Panc1 (cell line): ENCODE data around the gene GSDMA. TPM values are rescaled to one million over a fixed set of nuclear protein-coding genes. Genes with fewer than 3 reads are reported as not detected.
A peak's percentile ranks its signal among the peaks of the same experiment; 100 is the strongest.

ENCODE experiments used
- ATAC-seq: fragments of 200-7000 bp; cut with Tn5 transposase; 2 replicates; pipeline ENCODE4 v1.9.1; 2020; ENCODE audit warnings: mild to moderate bottlenecking, moderate library complexity
- Bru-seq: library from RNA; stranded (reverse); fragments of 400-500 nt; gene quantifications from one replicate; lab custom pipeline; 2021; lab: Mats Ljungman, UMichigan
- BruChase-seq, 2 experiments: library from RNA; stranded (reverse); fragments of 400-500 nt; gene quantifications; one replicate each; lab custom pipeline; 2021; lab: Mats Ljungman, UMichigan
- BruUV-seq: library from RNA; stranded (reverse); fragments of 400-500 nt; replicated peaks from 2 replicates; lab custom pipeline; 2021; lab: Mats Ljungman, UMichigan
- CTCF ChIA-PET: fragments of 300-600 bp; sonication (Branson Sonifier 250); formaldehyde crosslinking; loops from one replicate; lab custom pipeline; 2022; ENCODE audit warnings: antibody characterized with exemption; lab: Charles Lee
- POLR2A ChIA-PET: fragments of 300-600 bp; sonication (Branson Sonifier 250); formaldehyde crosslinking; loops from one replicate; lab custom pipeline; 2022; ENCODE audit warnings: antibody characterized with exemption; lab: Charles Lee
- DNase-seq: peaks from one replicate; pipeline ENCODE4 v3.0.0-alpha.2; 2010; ENCODE audit warnings: low read depth, low spot score
- H3K27ac ChIP-seq: 2 replicates; pipeline ENCODE4 v1.5.1; 2011; ENCODE audit warnings: mild to moderate bottlenecking, low read length, inconsistent platforms
- H3K27me3 ChIP-seq: fragments of 200-500 bp; sonication (Bioruptor generic); 2 replicates; pipeline ENCODE4 v1.6.0; 2014; ENCODE audit warnings: low read length, inconsistent platforms; ENCODE audit not compliant: control insufficient read depth, insufficient read depth
- H3K36me3 ChIP-seq: fragments of 200-500 bp; sonication (Bioruptor generic); 2 replicates; pipeline ENCODE4 v1.5.1; 2014; ENCODE audit warnings: inconsistent platforms, mild to moderate bottlenecking, low read length, moderate library complexity; ENCODE audit not compliant: control insufficient read depth, insufficient read depth
- H3K4me1 ChIP-seq: 2 replicates; pipeline ENCODE4 v1.5.1; 2011; ENCODE audit warnings: inconsistent platforms, mild to moderate bottlenecking, low read length, moderate library complexity; ENCODE audit not compliant: control insufficient read depth, insufficient read depth
- H3K4me3 ChIP-seq, 2 experiments: 2 replicates each; pipeline ENCODE4 v1.5.1; 2011 to 2012; ENCODE audit warnings: low read depth in 2 of 2, low read length in 2 of 2, mild to moderate bottlenecking in 2 of 2, inconsistent platforms in 1 of 2, moderate library complexity in 1 of 2
- H3K9me3 ChIP-seq: fragments of 200-500 bp; sonication (Bioruptor generic); 2 replicates; pipeline ENCODE4 v1.5.1; 2014; ENCODE audit warnings: low read depth, mild to moderate bottlenecking, inconsistent platforms, low read length, moderate library complexity; ENCODE audit not compliant: control insufficient read depth, insufficient read depth
- CTCF ChIP-seq: fragments of 450-650 bp; IDR thresholded peaks from 2 replicates; pipeline ENCODE4 v1.5.1; 2017; ENCODE audit warnings: mild to moderate bottlenecking
- POLR2AphosphoS5 ChIP-seq: IDR thresholded peaks from 2 replicates; pipeline ENCODE4 v1.6.1; 2012; ENCODE audit warnings: mild to moderate bottlenecking, low read depth, low read length, moderate library complexity
- REST ChIP-seq, 2 experiments: IDR thresholded peaks; 2 replicates each; pipeline ENCODE4 v1.6.1; 2011 to 2012; ENCODE audit warnings: low read depth in 2 of 2, control low read depth in 1 of 2, low read length in 1 of 2, mild to moderate bottlenecking in 1 of 2, moderate library complexity in 1 of 2; ENCODE audit not compliant: insufficient read depth in 1 of 2
- SIN3A ChIP-seq: IDR thresholded peaks from 2 replicates; pipeline ENCODE4 v1.6.1; 2012; ENCODE audit warnings: low read depth, mild to moderate bottlenecking, low read length, moderate library complexity, borderline replicate concordance; ENCODE audit not compliant: insufficient read depth
- TCF7L2 ChIP-seq: IDR thresholded peaks from 2 replicates; pipeline ENCODE4 v1.6.1; 2011; ENCODE audit warnings: mild to moderate bottlenecking, low read depth, low read length, inconsistent platforms
- in situ Hi-C: cut with HindIII; loops from 2 replicates; pipeline ENCODE4 v1.10.0; 2016; ENCODE audit warnings: low sequenced_read_pairs, low pct_unique_long_range_greater_than_20kb
- intact Hi-C: fragments of 100-400 bp; cut with micrococcal nuclease; formaldehyde crosslinking; loops from one replicate; pipeline ENCODE4 v1.10.0; 2022; ENCODE audit not compliant: unreplicated experiment
- long read RNA-seq: library from polyadenylated mRNA; unstranded; transcript quantifications from one replicate; pipeline ENCODE4 v2.0.0, GENCODE V29; 2021; ENCODE audit not compliant: unreplicated experiment
- polyA plus RNA-seq: library from polyadenylated mRNA; unstranded; fragments of >200 nt; gene quantifications from one replicate; pipeline ENCODE4 v1.2.1, GENCODE V29; 2012; ENCODE audit warnings: missing spikeins; ENCODE audit not compliant: insufficient read length
- total RNA-seq: library from RNA; stranded (reverse); gene quantifications from one replicate; pipeline ENCODE4 v1.2.1, GENCODE V29; 2021; ENCODE audit not compliant: unreplicated experiment

GSDMA gene
- total RNA-seq (not detected), Bru-seq, nascent RNA (percentile 16 among the genes with signal in this experiment), BruChase-seq, experiment 1, labeled RNA remaining after a 2-hour chase (not detected), BruChase-seq, experiment 2, labeled RNA remaining after a 6-hour chase (not detected)
- polyA plus RNA-seq: not detected
- long read RNA-seq: 0 reads

DNA sequence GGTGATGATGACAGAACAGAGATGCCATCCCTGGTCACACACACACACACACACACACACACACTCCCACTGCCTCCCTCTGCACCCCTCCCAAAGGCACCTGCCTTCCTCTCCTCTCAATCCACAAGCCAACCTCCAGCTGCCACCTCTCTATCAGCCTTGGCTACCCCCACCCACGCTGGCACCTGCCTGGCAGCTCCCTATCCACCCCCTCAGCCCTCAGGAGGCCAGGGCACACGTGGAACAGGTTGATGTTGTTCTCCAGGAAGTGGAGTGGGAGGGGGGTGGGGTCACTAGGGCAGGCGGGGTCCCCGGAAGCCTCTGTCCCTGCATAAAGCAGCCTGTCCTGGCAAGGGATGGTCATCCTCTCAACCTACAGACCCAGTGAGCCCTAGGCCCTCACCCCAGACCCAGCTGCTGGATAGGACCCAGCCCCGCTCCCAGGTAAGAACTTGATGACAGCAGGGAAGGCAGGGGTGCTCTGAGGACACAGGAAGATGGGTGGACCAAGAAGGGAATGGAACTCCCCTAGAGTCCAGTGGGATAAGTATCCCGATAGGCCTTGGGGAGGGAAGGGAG lies at the start of gene GSDMA:
GSDMA (plus strand) TSS at position 363 of the 579 bp plus-strand sequence. CDS start 2,684 bp downstream, outside the sequence.
- ChIA-PET POLR2A (no interaction called here), CTCF (no interaction called here)
- TF ChIP-seq TCF7L2: no peak
- TF ChIP-seq SIN3A: no peak
- TF ChIP-seq POLR2AphosphoS5: no peak
- TF ChIP-seq REST (IDR thresholded peaks at IDR 0.05; ENCODE audit: insufficient read depth in 1 of 2, low read depth in 2 of 2, low read length in 1 of 2): no peak
- no peak for TF ChIP-seq CTCF
- no TSS peak for BruUV-seq
- H3K4me3 ChIP-seq: no peak within 1 kb of the TSS
- no peak for DNase-seq
- no peaks in the 10 kb centered on the region for H3K27me3 ChIP-seq
- in situ Hi-C loops (no loop called here), intact Hi-C loops (no loop called here)
- ATAC-seq: no peak
- H3K9me3 ChIP-seq: no peaks in the 10 kb centered on the region
- no peaks in the 10 kb centered on the region for H3K4me1 ChIP-seq
- H3K36me3 ChIP-seq: no peaks in the 10 kb centered on the region
- no peak within 1 kb of the TSS for H3K27ac ChIP-seq

DNA sequence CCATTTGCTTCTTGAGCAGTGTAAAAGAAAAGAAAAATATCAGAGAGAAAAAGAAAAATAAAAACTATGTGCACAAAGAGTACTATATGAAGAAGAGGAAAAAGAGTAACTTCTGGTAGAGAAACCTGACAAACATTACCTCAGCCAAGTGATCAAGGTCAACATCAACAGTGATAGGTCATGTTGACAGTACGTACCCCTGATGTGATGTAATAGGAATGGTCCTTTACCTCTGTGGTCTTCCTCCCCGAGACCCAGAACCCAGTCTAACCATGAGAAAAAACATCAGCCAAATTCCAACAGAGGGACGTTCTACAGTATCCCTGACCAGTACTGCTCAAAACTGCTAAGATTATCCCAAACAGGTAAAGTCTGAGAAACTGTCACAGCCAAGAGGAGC lies 48.8 kb upstream of the GSDMA start:
- DNase-seq (no peak), ATAC-seq (no peak)
- CTCF ChIA-PET: no interaction called here

More for the DNA sequence above, 48.8 kb upstream of the GSDMA start:
- H3K9me3 ChIP-seq: no peaks in the 10 kb centered on the region
- H3K27me3 ChIP-seq: no peaks in the 10 kb centered on the region
- intact Hi-C loops (no loop called here), in situ Hi-C loops (no loop called here)
- POLR2A ChIA-PET: no interaction called here
- TF ChIP-seq SIN3A (no peak), CTCF (no peak), TCF7L2 (no peak), POLR2AphosphoS5 (no peak), REST (IDR thresholded peaks at IDR 0.05; ENCODE audit: insufficient read depth in 1 of 2, low read depth in 2 of 2, low read length in 1 of 2) (no peak)
- no peak overlapping the region for H3K27ac ChIP-seq
- H3K4me1 ChIP-seq: no peaks in the 10 kb centered on the region
- H3K4me3 ChIP-seq: no peak overlapping the region
- H3K36me3 ChIP-seq: no peaks in the 10 kb centered on the region
- no TSS peak for BruUV-seq
